Measurements from ENCODE around the gene MBIP.

MBIP gene

GRCh38 chr14:36313206-36313605 is 7.2 kb downstream of the MBIP start:
- no peak for DNase-seq

GRCh38 chr14:36306836-36307235 is 13.6 kb downstream of the MBIP start:
- DNase-seq: no peak

GRCh38 chr14:36304895-36305294 is 15.5 kb downstream of the MBIP start:
- no peak for DNase-seq

- no peak for DNase-seq
Observed at GRCh38 chr14:36303960-36304359, 16.5 kb downstream of the MBIP start.

GRCh38 chr14:36302823-36303222 is 17.6 kb downstream of the MBIP start:
- no peak for DNase-seq

GRCh38 chr14:36301159-36301558 is 19.3 kb downstream of the MBIP start:
- DNase-seq: no peak

- no peak for DNase-seq
Observed at GRCh38 chr14:36300337-36300736, 20.1 kb downstream of the MBIP start.

- no peak for DNase-seq
Observed at GRCh38 chr14:36295642-36296627, 24.5 kb downstream of the MBIP start.

- DNase-seq: no peak
Observed at GRCh38 chr14:36294543-36294942, 25.9 kb downstream of the MBIP start.

GRCh38 chr14:36293824-36294223 is 26.6 kb downstream of the MBIP start:
- no peak for DNase-seq

- no peak for DNase-seq
Observed at GRCh38 chr14:36289954-36290353, 30.5 kb downstream of the MBIP start.

GRCh38 chr14:36288496-36288895 is 31.9 kb downstream of the MBIP start:
- DNase-seq: no peak

GRCh38 chr14:36284971-36285595 is 35.4 kb downstream of the MBIP start:
- no peak for DNase-seq

GRCh38 chr14:36281309-36281708 is 39.1 kb downstream of the MBIP start:
- DNase-seq: no peak

- DNase-seq: no peak
Observed at GRCh38 chr14:36279306-36280190, 40.9 kb downstream of the MBIP start.

- no peak for DNase-seq
Observed at GRCh38 chr14:36275741-36276140, 44.7 kb downstream of the MBIP start.

GRCh38 chr14:36271939-36272907 is 48.2 kb downstream of the MBIP start:
- DNase-seq: peak in 1 of 2 experiments; percentile 47

GRCh38 chr14:36271222-36271621 is 49.2 kb downstream of the MBIP start:
- no peak for DNase-seq

GRCh38 chr14:36270191-36270590 is 50.2 kb downstream of the MBIP start:
- DNase-seq: no peak

GRCh38 chr14:36268121-36268520 is 52.3 kb downstream of the MBIP start:
- DNase-seq: peak; percentile 86 to 95

- DNase-seq: no peak
Observed at GRCh38 chr14:36264595-36264994, 55.8 kb downstream of the MBIP start.

- DNase-seq: no peak
Observed at GRCh38 chr14:36264107-36264506, 56.3 kb downstream of the MBIP start.
